ENCODE data around the gene SAT2. TPM values are rescaled to one million over a fixed set of nuclear protein-coding genes. Genes with fewer than 3 reads are reported as not detected.

Gene SAT2
- total and polyA plus RNA-seq, 2 of the 13 experiments (the other 11 are each of a cell fraction or from before 2014, with no cell fraction given) = 37.6 to 93.7 TPM

DNA sequence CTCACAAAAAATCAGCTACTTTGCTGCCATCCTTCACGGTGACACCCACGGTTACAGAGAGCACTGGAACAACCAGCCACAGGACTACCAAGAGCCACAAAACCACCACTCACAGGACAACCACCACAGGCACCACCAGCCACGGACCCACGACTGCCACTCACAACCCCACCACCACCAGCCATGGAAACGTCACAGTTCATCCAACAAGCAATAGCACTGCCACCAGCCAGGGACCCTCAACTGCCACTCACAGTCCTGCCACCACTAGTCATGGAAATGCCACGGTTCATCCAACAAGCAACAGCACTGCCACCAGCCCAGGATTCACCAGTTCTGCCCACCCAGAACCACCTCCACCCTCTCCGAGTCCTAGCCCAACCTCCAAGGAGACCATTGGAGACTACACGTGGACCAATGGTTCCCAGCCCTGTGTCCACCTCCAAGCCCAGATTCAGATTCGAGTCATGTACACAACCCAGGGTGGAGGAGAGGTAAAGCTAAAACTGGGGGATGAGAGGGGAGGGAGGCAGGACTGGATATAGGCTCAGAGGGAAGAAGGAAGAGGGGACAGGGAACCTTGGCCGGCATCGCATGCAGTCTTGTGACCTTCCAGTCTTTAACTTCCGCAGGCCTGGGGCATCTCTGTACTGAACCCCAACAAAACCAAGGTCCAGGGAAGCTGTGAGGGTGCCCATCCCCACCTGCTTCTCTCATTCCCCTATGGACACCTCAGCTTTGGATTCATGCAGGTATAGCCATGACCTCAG lies 47.6 kb downstream of the SAT2 start (continued):
- no peak for TF ChIP-seq SMAD1 (CRISPR knock-in tag; IDR thresholded peaks at IDR 0.05; ENCODE audit: borderline replicate concordance, low read depth)
- no peak for TF ChIP-seq ZNF501 (CRISPR knock-in tag; IDR thresholded peaks at IDR 0.05)
- no peak for TF ChIP-seq ZFP1 (CRISPR knock-in tag; IDR thresholded peaks at IDR 0.05)
- TF ChIP-seq, protein P1, sequence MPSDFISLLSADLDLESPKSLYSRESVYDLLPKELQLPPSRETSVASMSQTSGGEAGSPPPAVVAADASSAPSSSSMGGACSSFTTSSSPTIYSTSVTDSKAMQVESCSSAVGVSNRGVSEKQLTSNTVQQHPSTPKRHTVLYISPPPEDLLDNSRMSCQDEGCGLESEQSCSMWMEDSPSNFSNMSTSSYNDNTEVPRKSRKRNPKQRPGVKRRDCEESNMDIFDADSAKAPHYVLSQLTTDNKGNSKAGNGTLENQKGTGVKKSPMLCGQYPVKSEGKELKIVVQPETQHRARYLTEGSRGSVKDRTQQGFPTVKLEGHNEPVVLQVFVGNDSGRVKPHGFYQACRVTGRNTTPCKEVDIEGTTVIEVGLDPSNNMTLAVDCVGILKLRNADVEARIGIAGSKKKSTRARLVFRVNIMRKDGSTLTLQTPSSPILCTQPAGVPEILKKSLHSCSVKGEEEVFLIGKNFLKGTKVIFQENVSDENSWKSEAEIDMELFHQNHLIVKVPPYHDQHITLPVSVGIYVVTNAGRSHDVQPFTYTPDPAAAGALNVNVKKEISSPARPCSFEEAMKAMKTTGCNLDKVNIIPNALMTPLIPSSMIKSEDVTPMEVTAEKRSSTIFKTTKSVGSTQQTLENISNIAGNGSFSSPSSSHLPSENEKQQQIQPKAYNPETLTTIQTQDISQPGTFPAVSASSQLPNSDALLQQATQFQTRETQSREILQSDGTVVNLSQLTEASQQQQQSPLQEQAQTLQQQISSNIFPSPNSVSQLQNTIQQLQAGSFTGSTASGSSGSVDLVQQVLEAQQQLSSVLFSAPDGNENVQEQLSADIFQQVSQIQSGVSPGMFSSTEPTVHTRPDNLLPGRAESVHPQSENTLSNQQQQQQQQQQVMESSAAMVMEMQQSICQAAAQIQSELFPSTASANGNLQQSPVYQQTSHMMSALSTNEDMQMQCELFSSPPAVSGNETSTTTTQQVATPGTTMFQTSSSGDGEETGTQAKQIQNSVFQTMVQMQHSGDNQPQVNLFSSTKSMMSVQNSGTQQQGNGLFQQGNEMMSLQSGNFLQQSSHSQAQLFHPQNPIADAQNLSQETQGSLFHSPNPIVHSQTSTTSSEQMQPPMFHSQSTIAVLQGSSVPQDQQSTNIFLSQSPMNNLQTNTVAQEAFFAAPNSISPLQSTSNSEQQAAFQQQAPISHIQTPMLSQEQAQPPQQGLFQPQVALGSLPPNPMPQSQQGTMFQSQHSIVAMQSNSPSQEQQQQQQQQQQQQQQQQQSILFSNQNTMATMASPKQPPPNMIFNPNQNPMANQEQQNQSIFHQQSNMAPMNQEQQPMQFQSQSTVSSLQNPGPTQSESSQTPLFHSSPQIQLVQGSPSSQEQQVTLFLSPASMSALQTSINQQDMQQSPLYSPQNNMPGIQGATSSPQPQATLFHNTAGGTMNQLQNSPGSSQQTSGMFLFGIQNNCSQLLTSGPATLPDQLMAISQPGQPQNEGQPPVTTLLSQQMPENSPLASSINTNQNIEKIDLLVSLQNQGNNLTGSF (CRISPR knock-in tag; IDR thresholded peaks at IDR 0.05) = no peak
- TF ChIP-seq, protein P2, sequence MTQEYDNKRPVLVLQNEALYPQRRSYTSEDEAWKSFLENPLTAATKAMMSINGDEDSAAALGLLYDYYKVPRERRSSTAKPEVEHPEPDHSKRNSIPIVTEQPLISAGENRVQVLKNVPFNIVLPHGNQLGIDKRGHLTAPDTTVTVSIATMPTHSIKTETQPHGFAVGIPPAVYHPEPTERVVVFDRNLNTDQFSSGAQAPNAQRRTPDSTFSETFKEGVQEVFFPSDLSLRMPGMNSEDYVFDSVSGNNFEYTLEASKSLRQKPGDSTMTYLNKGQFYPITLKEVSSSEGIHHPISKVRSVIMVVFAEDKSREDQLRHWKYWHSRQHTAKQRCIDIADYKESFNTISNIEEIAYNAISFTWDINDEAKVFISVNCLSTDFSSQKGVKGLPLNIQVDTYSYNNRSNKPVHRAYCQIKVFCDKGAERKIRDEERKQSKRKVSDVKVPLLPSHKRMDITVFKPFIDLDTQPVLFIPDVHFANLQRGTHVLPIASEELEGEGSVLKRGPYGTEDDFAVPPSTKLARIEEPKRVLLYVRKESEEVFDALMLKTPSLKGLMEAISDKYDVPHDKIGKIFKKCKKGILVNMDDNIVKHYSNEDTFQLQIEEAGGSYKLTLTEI (CRISPR knock-in tag; conservative IDR thresholded peaks at IDR 0.05) = no peak
- TF ChIP-seq RORA (CRISPR knock-in tag; IDR thresholded peaks at IDR 0.05) = no peak
- TF ChIP-seq NFKB2 (CRISPR knock-in tag; IDR thresholded peaks at IDR 0.05; ENCODE audit: borderline replicate concordance) = no peak
- TF ChIP-seq ZNF276 (CRISPR knock-in tag; IDR thresholded peaks at IDR 0.05; ENCODE audit: low read depth) = no peak
- no peak for TF ChIP-seq CREB1 (IDR thresholded peaks at IDR 0.05)
- no peak for TF ChIP-seq CREB1 (CRISPR knock-in tag; IDR thresholded peaks at IDR 0.05)
- 0 out of 2 replicates have a peak, but pooled peaks have one; percentile 4 for TF ChIP-seq DPF2 (CRISPR knock-in tag; IDR thresholded peaks at IDR 0.05; ENCODE audit: borderline replicate concordance, low read depth)
- TF ChIP-seq ZSCAN31 (CRISPR knock-in tag; IDR thresholded peaks at IDR 0.05; ENCODE audit: low read depth) = 0 out of 2 replicates have a peak, but pooled peaks have one; percentile 12
- TF ChIP-seq ZBTB10 (CRISPR knock-in tag; IDR thresholded peaks at IDR 0.05; ENCODE audit: borderline replicate concordance) = no peak
- TF ChIP-seq, protein P3, sequence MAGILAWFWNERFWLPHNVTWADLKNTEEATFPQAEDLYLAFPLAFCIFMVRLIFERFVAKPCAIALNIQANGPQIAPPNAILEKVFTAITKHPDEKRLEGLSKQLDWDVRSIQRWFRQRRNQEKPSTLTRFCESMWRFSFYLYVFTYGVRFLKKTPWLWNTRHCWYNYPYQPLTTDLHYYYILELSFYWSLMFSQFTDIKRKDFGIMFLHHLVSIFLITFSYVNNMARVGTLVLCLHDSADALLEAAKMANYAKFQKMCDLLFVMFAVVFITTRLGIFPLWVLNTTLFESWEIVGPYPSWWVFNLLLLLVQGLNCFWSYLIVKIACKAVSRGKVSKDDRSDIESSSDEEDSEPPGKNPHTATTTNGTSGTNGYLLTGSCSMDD (CRISPR knock-in tag; IDR thresholded peaks at IDR 0.05) = no peak
- no peak for TF ChIP-seq SIX4 (CRISPR knock-in tag; IDR thresholded peaks at IDR 0.05)
- TF ChIP-seq ONECUT2 (CRISPR knock-in tag; IDR thresholded peaks at IDR 0.05) = no peak

Data from HepG2 (cell line).